ENCODE measurements around the gene SP100. TPM values are rescaled to one million over a fixed set of nuclear protein-coding genes. Genes with fewer than 3 reads are reported as not detected.

The SP100 gene
- total RNA-seq, 6 experiments from 2014 or later = 24.2 to 55.5 (median 46.8) TPM

DNA sequence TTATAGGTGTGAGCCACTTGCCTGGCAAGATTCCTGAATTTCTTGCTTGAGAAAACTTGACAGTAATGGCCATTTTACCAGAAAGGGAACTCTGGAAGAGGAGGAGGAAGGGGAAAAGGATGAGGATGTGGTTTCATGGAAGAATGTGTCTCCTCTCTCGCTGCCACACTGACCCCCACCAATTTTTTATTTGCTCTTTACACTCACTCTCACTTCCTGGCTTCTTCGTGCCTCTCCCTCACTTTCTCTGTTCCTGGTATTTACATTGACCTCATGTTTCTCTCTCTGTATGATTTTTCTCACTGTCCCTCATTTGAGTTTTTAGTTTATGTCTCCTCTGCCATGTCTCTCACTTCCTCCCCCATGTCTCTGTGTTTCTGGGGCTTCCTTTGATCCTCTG is 162.1 kb downstream of the SP100 start:
- DNase-seq (no peak), ATAC-seq (no peak)
- Histone ChIP-seq H3K36me3 (no peaks in the 10 kb centered on the region), H3K9me3 (no peaks in the 10 kb centered on the region), H3K27me3 (no peaks in the 10 kb centered on the region), H3K4me3 (no peak overlapping the region), H3K4me1 (no peaks in the 10 kb centered on the region), H3K27ac (no peak overlapping the region)
- TF ChIP-seq, protein P1, sequence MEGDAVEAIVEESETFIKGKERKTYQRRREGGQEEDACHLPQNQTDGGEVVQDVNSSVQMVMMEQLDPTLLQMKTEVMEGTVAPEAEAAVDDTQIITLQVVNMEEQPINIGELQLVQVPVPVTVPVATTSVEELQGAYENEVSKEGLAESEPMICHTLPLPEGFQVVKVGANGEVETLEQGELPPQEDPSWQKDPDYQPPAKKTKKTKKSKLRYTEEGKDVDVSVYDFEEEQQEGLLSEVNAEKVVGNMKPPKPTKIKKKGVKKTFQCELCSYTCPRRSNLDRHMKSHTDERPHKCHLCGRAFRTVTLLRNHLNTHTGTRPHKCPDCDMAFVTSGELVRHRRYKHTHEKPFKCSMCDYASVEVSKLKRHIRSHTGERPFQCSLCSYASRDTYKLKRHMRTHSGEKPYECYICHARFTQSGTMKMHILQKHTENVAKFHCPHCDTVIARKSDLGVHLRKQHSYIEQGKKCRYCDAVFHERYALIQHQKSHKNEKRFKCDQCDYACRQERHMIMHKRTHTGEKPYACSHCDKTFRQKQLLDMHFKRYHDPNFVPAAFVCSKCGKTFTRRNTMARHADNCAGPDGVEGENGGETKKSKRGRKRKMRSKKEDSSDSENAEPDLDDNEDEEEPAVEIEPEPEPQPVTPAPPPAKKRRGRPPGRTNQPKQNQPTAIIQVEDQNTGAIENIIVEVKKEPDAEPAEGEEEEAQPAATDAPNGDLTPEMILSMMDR (IDR thresholded peaks at IDR 0.05) = no peak
- no peak for TF ChIP-seq POLR2A (IDR thresholded peaks at IDR 0.05)
- 26% methylated on average over 2 of the region's 2 CpGs for WGBS (ENCODE audit: insufficient coverage, low coverage, low lambda C conversion rate, missing lambda C conversion rate)
- intact Hi-C loops (cut with DNase I) = no loop called here

DNA sequence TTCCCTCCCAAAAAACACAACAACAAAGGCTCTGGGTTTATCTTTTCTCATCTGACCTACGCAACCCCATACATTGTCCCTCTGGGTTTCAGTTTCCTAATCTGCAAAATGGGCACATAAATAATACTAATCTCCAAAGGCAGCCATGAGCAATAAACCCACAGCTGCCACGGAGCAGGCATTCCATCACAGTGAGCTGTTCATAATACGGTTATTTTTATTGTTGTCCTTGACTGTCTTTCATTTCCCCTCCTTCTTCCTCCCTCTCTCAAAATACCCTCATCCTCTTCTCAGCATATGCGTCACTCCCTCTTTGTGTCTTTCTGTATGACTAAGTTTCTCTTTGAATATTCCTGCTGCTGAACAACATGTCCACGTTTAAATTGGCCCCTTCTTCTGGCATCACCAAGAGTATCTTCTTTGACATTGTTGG is 166.9 kb downstream of the SP100 start:
- DNase-seq (no peak), ATAC-seq (no peak)
- H3K4me3 ChIP-seq = no peak overlapping the region
- no peaks in the 10 kb centered on the region for H3K27me3 ChIP-seq
- no peaks in the 10 kb centered on the region for H3K36me3 ChIP-seq
- H3K27ac ChIP-seq = no peak overlapping the region
- WGBS (ENCODE audit: insufficient coverage, low coverage, low lambda C conversion rate, missing lambda C conversion rate) = 55% methylated on average over 4 of the region's 5 CpGs
- intact Hi-C loops (cut with DNase I) = no loop called here
- TF ChIP-seq POLR2A (IDR thresholded peaks at IDR 0.05) = no peak
- TF ChIP-seq, protein P1 (IDR thresholded peaks at IDR 0.05) = no peak
- H3K9me3 ChIP-seq = no peaks in the 10 kb centered on the region
- H3K4me1 ChIP-seq = no peaks in the 10 kb centered on the region

DNA sequence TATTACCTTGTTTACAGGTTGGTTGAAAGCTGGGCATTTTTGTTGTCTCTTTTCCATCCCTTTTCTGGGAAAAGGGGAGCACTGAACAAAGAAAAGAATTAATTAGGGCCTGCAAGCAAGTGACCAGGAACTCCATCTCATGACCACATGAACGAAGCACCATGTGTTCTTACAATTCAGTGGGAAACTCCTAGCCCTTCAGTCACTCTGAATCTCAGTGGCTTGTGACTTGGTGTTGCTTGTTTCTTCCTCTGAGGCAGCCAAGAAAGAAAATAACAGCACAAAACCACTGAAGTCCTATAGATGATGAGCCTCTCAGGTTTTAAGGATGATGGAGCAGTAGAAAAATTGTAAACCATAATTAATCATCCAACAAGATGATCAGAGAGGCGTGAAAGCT is 167.6 kb downstream of the SP100 start:
- no peak for DNase-seq
- H3K4me3 ChIP-seq = no peak overlapping the region
- ATAC-seq = no peak
- H3K4me1 ChIP-seq = no peaks in the 10 kb centered on the region
- H3K36me3 ChIP-seq = no peaks in the 10 kb centered on the region
- no peak overlapping the region for H3K27ac ChIP-seq
- no peaks in the 10 kb centered on the region for H3K27me3 ChIP-seq
- WGBS (ENCODE audit: insufficient coverage, low coverage, low lambda C conversion rate, missing lambda C conversion rate) = 73% methylated on average over 2 of the region's 2 CpGs
- H3K9me3 ChIP-seq = no peaks in the 10 kb centered on the region
- TF ChIP-seq, protein P1 (IDR thresholded peaks at IDR 0.05) = no peak
- TF ChIP-seq POLR2A (IDR thresholded peaks at IDR 0.05) = no peak
- intact Hi-C loops (cut with DNase I) = no loop called here

DNA sequence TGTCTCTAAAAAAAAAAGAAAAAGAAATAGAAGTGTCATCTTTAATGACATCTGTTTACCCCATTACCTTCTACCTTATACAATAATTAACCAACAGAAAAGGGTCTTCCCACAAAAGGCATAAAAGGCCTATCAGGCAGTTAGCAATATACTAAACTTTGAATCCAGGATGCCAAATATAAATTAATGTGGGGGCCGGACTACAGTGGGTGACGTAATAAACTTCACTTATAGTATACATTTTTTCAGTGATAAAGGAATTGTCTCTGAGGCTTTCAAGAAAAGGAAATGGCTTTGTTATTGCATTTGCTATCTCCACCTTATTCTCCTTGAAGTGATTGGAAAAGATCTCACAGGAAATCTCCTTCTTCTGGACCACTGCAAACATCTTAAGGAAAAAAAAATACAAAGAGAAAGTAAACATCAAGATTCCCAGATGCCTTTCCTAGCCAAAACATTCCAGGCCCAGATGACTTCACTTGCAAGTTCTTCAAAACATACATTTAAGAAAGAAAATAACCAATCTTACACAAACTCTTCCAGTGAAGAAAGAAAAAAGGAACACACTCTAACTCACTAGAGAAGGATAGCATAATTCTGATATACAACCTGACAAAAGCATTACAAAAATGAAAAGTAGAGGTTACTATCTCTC is 170.5 kb downstream of the SP100 start:
- intact Hi-C loops (cut with DNase I) = no loop called here

More for the DNA sequence above, 170.5 kb downstream of the SP100 start:
- Histone ChIP-seq H3K4me1 (no peaks in the 10 kb centered on the region), H3K9me3 (no peaks in the 10 kb centered on the region), H3K27ac (no peak overlapping the region), H3K36me3 (no peaks in the 10 kb centered on the region), H3K27me3 (no peaks in the 10 kb centered on the region), H3K4me3 (no peak overlapping the region)
- TF ChIP-seq POLR2A (IDR thresholded peaks at IDR 0.05) = no peak
- TF ChIP-seq, protein P1 (IDR thresholded peaks at IDR 0.05) = no peak
- DNase-seq = no peak
- no peak for ATAC-seq
- WGBS (ENCODE audit: insufficient coverage, low coverage, low lambda C conversion rate, missing lambda C conversion rate) = 91% methylated on average over 2 of the region's 2 CpGs

Data from right lobe of liver (tissue), 6 donors.